Measurements from ENCODE around the gene PCNT. TPM values are rescaled to one million over a fixed set of nuclear protein-coding genes. Genes with fewer than 3 reads are reported as not detected.

The PCNT gene
- total and polyA plus RNA-seq, 2 donors (not counting 1 experiment from before 2014, with no cell fraction given): 20.3 to 58.1 TPM

- WGBS (ENCODE audit: insufficient coverage): 100% methylated on average over 23 of the region's 24 CpGs
- Histone ChIP-seq H3K4me2 (replicated peaks; ENCODE audit: low read depth, low read length, poor library complexity, severe bottlenecking) (no peak overlapping the region), H3K4me3 (ENCODE audit: control extremely low read depth in 1 of 5, extremely low read depth in 1 of 5, insufficient read depth in 1 of 5, low read depth in 2 of 5, low read length in 4 of 5) (no peak overlapping the region), H3K9me3 (ENCODE audit: control extremely low read depth in 1 of 3, control insufficient read depth in 2 of 3, insufficient read depth in 1 of 3, low read length in 2 of 3) (peaks cover 0 to 9% (median 0%) of the 10 kb centered on the region in 3 donors), H3K4me1 (ENCODE audit: control insufficient read depth in 2 of 2, insufficient read depth in 2 of 2, low read length in 2 of 2) (no peaks in the 10 kb centered on the region), H3K9ac (ENCODE audit: low read length) (no peak overlapping the region), H3K27ac (ENCODE audit: low read length in 2 of 2) (no peak overlapping the region), H4K20me1 (ENCODE audit: control insufficient read depth, insufficient read depth, low read length, poor library complexity, severe bottlenecking) (no peaks in the 10 kb centered on the region), H2AFZ (ENCODE audit: insufficient read depth, low read depth, low read length, poor library complexity, severe bottlenecking) (no peak overlapping the region), H3K79me2 (ENCODE audit: control insufficient read depth, insufficient read depth, low read length) (peaks cover 55% of the 10 kb centered on the region), H3K36me3 (replicated peaks in 1 of 2; ENCODE audit: control extremely low read depth in 1 of 2, control insufficient read depth in 1 of 2, extremely low read depth in 1 of 2, insufficient read depth in 2 of 2, low read length in 1 of 2) (peaks cover 0 to 27% of the 10 kb centered on the region in 2 experiments), H3K27me3 (replicated peaks in 1 of 4; ENCODE audit: control extremely low read depth in 1 of 4, control insufficient read depth in 3 of 4, insufficient read depth in 4 of 4, low read length in 3 of 4) (no peaks in the 10 kb centered on the region)
- no peak for TF ChIP-seq CTCF (IDR thresholded peaks at IDR 0.05)
- no peak for TF ChIP-seq EZH2 (IDR thresholded peaks at IDR 0.05; ENCODE audit: borderline replicate concordance, insufficient read depth, low read depth, low read length, poor library complexity, severe bottlenecking)
- H3K4me3 Mint-ChIP-seq: no peak overlapping the region
- CTCF ChIA-PET: no interaction called here
- POLR2A ChIA-PET: no interaction called here
- H3K27ac Mint-ChIP-seq: no peak overlapping the region
- DNase-seq: no peak
- H3K9me3 Mint-ChIP-seq (ENCODE audit: insufficient read depth): peaks cover 4% of the 10 kb centered on the region
- ATAC-seq (ENCODE audit: low read depth): no peak
- no peaks in the 10 kb centered on the region for H3K27me3 Mint-ChIP-seq
- no peaks in the 10 kb centered on the region for H3K4me1 Mint-ChIP-seq
- intact Hi-C loops (cut with micrococcal nuclease): no loop called here
Measured at GRCh38 chr21:46384556-46384955, 60.6 kb downstream of the PCNT start.

- Histone ChIP-seq H2AFZ (ENCODE audit: insufficient read depth, low read depth, low read length, poor library complexity, severe bottlenecking) (no peak overlapping the region), H3K4me3 (ENCODE audit: control extremely low read depth in 1 of 5, extremely low read depth in 1 of 5, insufficient read depth in 1 of 5, low read depth in 2 of 5, low read length in 4 of 5) (no peak overlapping the region), H3K9ac (ENCODE audit: low read length) (no peak overlapping the region), H3K4me1 (ENCODE audit: control insufficient read depth in 2 of 2, insufficient read depth in 2 of 2, low read length in 2 of 2) (no peaks in the 10 kb centered on the region), H3K9me3 (ENCODE audit: control extremely low read depth in 1 of 3, control insufficient read depth in 2 of 3, insufficient read depth in 1 of 3, low read length in 2 of 3) (peaks cover 0 to 7% (median 0%) of the 10 kb centered on the region in 3 donors), H3K27me3 (replicated peaks in 1 of 4; ENCODE audit: control extremely low read depth in 1 of 4, control insufficient read depth in 3 of 4, insufficient read depth in 4 of 4, low read length in 3 of 4) (no peaks in the 10 kb centered on the region), H4K20me1 (ENCODE audit: control insufficient read depth, insufficient read depth, low read length, poor library complexity, severe bottlenecking) (no peaks in the 10 kb centered on the region), H3K27ac (ENCODE audit: low read length in 2 of 2) (no peak overlapping the region), H3K4me2 (replicated peaks; ENCODE audit: low read depth, low read length, poor library complexity, severe bottlenecking) (no peak overlapping the region), H3K36me3 (replicated peaks in 1 of 2; ENCODE audit: control extremely low read depth in 1 of 2, control insufficient read depth in 1 of 2, extremely low read depth in 1 of 2, insufficient read depth in 2 of 2, low read length in 1 of 2) (peaks cover 0 to 31% of the 10 kb centered on the region in 2 experiments), H3K79me2 (ENCODE audit: control insufficient read depth, insufficient read depth, low read length) (peaks cover 41% of the 10 kb centered on the region)
- WGBS (ENCODE audit: insufficient coverage): 96% methylated on average over 43 of the region's 45 CpGs
- no peak overlapping the region for H3K27ac Mint-ChIP-seq
- peaks cover 4% of the 10 kb centered on the region for H3K9me3 Mint-ChIP-seq (ENCODE audit: insufficient read depth)
- no peaks in the 10 kb centered on the region for H3K27me3 Mint-ChIP-seq
- H3K4me1 Mint-ChIP-seq: no peaks in the 10 kb centered on the region
- TF ChIP-seq EZH2 (IDR thresholded peaks at IDR 0.05; ENCODE audit: borderline replicate concordance, insufficient read depth, low read depth, low read length, poor library complexity, severe bottlenecking) (no peak), CTCF (IDR thresholded peaks at IDR 0.05) (no peak)
- DNase-seq (no peak), ATAC-seq (ENCODE audit: low read depth) (no peak)
- ChIA-PET POLR2A (no interaction called here), CTCF (no interaction called here)
- no peak overlapping the region for H3K4me3 Mint-ChIP-seq
- intact Hi-C loops (cut with micrococcal nuclease): no loop called here
Measured at GRCh38 chr21:46385846-46386733, 62.1 kb downstream of the PCNT start.

Measured in B cell (primary cell).